ENCODE measurements around the gene EXOC6.

Gene EXOC6

GRCh38 chr10:92826061-92826460, 22.3 kb upstream of the EXOC6 start:
- TF ChIP-seq, protein P1, sequence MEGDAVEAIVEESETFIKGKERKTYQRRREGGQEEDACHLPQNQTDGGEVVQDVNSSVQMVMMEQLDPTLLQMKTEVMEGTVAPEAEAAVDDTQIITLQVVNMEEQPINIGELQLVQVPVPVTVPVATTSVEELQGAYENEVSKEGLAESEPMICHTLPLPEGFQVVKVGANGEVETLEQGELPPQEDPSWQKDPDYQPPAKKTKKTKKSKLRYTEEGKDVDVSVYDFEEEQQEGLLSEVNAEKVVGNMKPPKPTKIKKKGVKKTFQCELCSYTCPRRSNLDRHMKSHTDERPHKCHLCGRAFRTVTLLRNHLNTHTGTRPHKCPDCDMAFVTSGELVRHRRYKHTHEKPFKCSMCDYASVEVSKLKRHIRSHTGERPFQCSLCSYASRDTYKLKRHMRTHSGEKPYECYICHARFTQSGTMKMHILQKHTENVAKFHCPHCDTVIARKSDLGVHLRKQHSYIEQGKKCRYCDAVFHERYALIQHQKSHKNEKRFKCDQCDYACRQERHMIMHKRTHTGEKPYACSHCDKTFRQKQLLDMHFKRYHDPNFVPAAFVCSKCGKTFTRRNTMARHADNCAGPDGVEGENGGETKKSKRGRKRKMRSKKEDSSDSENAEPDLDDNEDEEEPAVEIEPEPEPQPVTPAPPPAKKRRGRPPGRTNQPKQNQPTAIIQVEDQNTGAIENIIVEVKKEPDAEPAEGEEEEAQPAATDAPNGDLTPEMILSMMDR (IDR thresholded peaks at IDR 0.05): no peak
- H3K27ac ChIP-seq: no peak overlapping the region
- no peak for DNase-seq (ENCODE audit: low spot score)
- H3K4me3 ChIP-seq: no peak overlapping the region

- Histone ChIP-seq H3K4me3 (no peak overlapping the region), H3K27ac (no peak overlapping the region)
- DNase-seq (ENCODE audit: low spot score): no peak
- TF ChIP-seq, protein P1 (IDR thresholded peaks at IDR 0.05): no peak
These were observed 21.8 kb upstream of the EXOC6 start for GRCh38 chr10:92826504-92826903.

DNA sequence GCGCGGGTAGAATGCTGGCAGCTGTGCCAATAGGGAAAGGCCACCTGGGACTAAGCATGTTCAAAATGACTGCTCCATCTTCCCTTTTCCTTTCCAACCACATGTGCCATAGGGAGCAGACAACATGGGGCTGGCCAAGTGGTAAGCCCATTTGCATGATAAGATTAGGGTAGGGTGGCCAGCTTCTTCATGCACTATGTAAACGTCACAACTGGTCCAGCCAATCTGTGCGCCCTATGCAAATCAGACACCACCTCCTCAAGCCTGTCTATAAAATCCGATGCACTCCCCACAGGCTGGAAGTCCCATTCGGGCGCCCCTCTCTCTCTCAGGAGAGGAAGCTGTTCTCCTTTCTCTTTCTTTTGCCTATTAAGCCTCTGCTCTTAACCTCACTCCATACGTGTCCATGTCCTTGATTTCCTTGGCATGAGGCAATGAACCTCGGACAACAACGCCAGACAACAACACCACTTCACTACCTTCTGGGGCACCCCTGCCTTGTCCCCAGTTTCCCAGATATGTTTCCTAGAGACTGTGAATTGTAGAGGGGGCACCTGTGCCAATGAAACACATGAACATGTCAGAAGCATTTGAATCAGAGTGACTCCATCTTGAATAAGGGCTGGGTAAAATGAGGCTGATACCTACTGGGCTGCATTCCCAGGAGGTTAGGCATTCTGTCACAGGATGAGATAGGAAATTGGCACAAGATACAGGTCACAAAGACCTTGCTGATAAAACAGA, 19.1 kb upstream of the EXOC6 start:
- Histone ChIP-seq H3K27ac (no peak overlapping the region), H3K4me3 (no peak overlapping the region)
- TF ChIP-seq, protein P1 (IDR thresholded peaks at IDR 0.05): no peak
- no peak for DNase-seq (ENCODE audit: low spot score)

DNA sequence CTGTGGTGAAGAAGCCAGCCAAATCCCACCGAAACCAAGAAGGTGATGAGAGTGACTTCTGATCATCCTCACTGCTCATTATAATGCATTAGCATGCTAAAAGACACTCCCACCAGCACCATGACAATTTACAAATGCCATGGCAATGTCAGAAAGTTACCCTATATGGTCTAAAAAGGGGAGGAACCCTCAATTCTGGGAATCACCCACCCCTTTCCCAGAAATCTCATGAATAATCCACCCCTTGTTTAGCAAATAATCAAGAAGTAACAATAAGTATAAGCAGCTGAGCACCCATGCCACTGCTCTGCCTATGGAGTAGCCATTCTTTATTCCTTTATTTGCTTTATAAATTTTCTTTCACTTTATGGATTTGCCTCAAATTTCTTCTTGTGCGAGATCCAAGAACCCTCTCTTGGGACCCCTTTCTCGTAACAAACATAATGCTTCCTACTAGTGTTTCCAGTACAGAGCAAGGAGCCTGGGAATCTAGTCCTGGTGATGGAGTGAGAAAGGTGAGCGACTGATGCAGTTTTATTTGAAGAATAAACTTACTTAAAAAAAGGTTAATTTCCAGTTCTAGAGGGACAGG, 18.4 kb upstream of the EXOC6 start:
- H3K4me3 ChIP-seq: no peak overlapping the region
- no peak overlapping the region for H3K27ac ChIP-seq
- TF ChIP-seq, protein P1 (IDR thresholded peaks at IDR 0.05): no peak
- no peak for DNase-seq (ENCODE audit: low spot score)

DNA sequence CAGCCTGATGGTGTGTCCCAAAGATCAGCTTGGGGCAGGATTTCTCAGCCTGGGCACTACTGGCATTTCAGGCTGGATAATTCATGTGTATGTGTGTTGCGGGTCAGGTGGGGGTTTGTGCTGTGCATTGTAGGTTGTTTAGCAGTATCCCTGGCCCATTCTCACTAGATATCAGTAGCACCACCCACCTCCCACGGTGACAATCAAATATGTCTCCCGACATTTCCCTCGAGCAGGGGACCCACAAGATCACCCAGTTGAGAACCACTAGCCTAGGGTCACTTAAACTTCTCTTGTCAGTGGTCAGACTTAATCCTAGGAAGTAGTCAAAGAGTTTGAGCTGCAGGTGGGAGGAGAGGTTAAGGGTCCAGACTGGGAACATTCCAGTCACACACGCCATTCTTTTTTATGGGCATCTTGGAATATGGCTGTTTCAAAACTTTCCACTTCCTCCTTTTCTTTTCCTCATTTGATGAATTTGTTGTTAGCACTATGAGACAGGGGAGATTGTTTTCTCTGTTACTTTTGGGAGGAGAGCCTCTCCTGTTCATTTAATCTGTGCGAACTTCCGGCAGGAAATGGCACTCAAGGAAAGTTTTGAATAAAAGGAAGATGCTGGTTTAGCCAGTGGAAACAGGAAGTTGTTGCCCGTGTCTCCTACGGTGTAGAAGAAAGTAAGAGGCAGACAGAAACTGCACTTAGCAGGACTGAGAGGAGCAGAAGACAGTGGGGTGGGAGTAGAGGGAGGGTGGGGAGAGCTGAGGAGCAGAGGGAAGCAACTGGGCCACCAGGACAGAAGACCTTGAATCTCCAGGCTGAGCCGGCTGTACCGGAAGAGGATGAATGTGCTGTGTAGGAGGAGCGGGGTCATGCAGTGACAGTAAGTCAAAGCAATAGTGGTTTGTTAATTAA, 17.6 kb upstream of the EXOC6 start:
- TF ChIP-seq, protein P1 (IDR thresholded peaks at IDR 0.05): no peak
- Histone ChIP-seq H3K4me3 (peak overlapping the region; percentile 30), H3K27ac (peak overlapping the region in 1 of 2 donors; percentile 55)
- no peak for DNase-seq (ENCODE audit: low spot score)

DNA sequence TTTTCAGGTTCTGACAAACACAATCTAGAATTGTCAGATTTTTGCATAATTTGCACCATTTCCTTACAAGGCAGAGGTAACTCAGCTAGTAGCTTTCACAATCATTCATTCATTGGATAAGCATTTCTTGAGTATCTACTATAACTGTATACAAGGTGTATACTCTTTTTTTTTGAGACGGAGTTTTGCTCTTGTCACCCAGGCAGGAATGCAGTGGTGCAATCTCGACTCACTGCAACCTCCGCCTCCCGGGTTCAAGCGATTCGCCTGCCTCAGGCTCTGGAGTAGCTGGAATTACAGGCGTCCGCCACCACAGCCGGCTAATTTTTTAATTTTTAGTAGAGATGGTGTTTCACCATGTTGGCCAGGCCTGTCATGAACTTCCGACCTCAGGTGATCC, 16.2 kb upstream of the EXOC6 start:
- TF ChIP-seq, protein P1 (IDR thresholded peaks at IDR 0.05): no peak
- Histone ChIP-seq H3K27ac (no peak overlapping the region), H3K4me3 (no peak overlapping the region)
- DNase-seq (ENCODE audit: low spot score): no peak

Data from coronary artery (tissue), 2 donors.